ENCODE data around the gene JMJD8.

JMJD8 gene

DNA sequence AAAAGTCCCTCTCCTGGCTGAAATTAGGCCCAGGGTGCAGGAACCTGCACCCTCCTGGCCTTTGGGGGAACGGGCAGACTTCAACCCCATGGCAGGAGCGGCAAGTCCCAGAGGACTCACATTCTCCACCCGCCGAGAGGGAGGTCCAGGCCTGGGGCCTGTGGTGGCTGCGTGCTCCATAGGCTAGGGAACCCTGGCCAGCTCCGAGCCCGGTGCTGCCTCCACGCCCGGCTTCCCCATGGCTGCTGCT lies 42.0 kb upstream of the JMJD8 start:
- TF ChIP-seq, protein P1, sequence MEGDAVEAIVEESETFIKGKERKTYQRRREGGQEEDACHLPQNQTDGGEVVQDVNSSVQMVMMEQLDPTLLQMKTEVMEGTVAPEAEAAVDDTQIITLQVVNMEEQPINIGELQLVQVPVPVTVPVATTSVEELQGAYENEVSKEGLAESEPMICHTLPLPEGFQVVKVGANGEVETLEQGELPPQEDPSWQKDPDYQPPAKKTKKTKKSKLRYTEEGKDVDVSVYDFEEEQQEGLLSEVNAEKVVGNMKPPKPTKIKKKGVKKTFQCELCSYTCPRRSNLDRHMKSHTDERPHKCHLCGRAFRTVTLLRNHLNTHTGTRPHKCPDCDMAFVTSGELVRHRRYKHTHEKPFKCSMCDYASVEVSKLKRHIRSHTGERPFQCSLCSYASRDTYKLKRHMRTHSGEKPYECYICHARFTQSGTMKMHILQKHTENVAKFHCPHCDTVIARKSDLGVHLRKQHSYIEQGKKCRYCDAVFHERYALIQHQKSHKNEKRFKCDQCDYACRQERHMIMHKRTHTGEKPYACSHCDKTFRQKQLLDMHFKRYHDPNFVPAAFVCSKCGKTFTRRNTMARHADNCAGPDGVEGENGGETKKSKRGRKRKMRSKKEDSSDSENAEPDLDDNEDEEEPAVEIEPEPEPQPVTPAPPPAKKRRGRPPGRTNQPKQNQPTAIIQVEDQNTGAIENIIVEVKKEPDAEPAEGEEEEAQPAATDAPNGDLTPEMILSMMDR (conservative IDR thresholded peaks at IDR 0.05; ENCODE audit: control insufficient read depth, insufficient read depth, low read depth, low read length) = no peak
- no peak for DNase-seq (ENCODE audit: low read depth)
- no peak overlapping the region for H3K4me3 ChIP-seq (ENCODE audit: control insufficient read depth, low read depth, low read length)

DNA sequence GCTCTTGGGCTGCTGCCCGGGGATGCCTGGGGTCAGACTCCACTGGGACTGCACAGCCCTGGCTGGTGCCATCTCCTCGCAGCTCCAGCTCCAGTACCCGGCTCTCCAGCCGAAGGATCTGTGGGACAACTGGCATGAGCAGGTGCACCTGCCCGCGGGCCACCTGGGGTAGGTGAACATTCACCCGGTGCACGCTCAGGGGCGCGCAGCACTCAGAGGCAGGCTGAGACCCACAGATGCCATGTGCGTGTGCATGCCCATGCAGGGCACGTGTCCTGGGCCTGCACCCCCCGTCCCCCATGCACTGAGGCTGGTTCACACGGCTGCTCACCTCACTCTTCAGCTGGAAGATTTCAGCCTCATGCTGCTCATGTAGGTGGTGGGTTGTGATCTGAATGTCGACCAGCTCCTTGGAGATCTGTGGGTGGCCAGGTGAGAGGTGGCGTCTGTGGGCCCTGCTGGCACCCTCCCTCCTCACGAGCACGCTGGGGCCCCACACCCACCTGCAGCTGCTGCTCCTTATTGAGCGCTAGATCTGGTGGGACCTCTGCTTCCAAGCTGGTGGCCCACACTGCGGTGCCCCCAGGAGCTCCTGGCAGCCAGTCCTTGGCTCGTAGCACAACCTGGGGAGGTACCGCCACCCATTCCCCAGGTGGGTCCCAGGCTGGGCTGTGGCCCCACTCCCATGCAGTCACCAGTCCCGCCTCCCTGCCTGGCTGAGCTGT lies 41.5 kb upstream of the JMJD8 start:
- no peak for DNase-seq (ENCODE audit: low read depth)
- TF ChIP-seq, protein P1 (conservative IDR thresholded peaks at IDR 0.05; ENCODE audit: control insufficient read depth, insufficient read depth, low read depth, low read length) = no peak
- H3K4me3 ChIP-seq (ENCODE audit: control insufficient read depth, low read depth, low read length) = no peak overlapping the region

DNA sequence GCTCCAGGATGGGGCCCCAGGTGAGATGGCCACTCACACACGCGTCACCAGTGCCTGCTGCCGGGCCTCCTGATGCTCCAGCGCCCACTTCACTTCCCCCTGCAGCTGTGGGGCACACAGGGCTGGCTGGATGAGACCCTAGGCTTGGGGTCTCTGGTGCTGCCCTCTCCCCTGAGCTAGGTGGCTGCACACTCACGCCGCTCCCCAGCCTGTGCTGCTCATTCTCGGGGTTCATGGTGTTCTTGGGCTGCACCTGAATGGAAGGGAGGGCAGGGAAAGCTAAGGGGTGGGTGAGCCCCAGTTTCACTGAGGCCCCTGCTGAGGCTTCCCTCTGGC lies 40.9 kb upstream of the JMJD8 start:
- no peak for DNase-seq (ENCODE audit: low read depth)
- TF ChIP-seq, protein P1 (conservative IDR thresholded peaks at IDR 0.05; ENCODE audit: control insufficient read depth, insufficient read depth, low read depth, low read length) = no peak
- H3K4me3 ChIP-seq (ENCODE audit: control insufficient read depth, low read depth, low read length) = no peak overlapping the region

DNA sequence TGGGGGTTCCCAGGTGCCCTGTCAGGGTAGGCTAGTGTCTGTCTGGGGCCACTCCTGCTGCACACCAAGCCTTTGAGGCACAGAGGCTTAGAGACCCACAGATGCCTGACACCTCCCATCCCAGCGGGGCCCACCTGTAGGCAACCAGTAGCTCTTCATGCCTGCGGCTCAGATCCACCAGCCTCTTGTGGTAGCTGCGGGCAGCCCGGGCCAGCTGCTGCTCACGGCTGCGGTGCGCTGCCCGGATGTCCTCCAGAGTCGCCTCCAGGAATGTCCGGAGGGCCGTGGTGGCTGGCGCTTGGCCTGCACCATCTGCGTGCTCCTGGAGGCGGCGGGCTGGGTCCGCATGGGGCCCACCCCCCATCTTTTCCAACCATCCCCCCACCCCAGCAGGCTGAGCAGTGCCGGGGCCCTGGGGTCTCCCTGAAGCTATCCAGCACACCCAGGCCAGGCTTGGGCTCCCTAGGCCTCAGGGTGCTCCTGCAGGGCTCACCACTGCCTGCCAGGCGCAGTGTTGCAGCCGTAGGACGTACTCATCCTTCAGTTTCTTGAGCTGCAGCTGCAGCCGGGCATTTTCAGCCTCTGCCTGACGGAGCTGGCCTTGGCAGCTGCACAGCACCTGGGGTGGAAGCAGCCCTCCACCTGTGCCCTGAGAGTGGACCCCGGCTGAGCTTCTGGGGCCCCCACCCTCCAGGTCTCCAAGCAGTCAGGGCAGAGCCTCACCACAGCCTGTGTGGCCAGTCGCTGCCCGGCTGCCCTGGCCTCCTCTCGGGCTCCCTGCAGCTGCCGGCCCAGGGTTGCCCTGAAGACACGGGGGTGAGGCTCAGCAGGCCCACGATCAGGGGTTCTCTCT lies 40.3 kb upstream of the JMJD8 start:
- no peak overlapping the region for H3K4me3 ChIP-seq (ENCODE audit: control insufficient read depth, low read depth, low read length)

DNA sequence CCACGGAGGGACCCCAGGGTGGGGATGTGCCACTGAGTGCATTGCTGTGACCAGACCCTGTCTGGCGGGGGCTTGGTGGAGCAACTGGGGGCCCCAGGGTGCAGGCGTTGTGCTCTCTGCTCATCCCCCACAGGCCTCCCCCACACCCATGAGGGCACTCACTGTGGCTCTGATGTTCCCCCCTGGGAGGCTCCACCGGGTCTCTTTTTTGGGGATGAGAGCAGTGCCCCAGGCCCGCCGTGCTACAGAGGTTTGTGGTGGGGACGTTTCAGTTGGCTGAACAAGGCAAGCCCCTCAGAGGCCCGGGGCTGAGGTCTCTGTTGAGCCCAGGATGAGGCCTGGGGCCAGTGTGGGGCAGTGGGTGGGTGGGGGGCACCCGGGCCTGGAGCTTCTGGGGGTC lies 39.6 kb upstream of the JMJD8 start:
- no peak overlapping the region for H3K4me3 ChIP-seq (ENCODE audit: control insufficient read depth, low read depth, low read length)
- DNase-seq (ENCODE audit: low read depth) = no peak
- TF ChIP-seq, protein P1 (conservative IDR thresholded peaks at IDR 0.05; ENCODE audit: control insufficient read depth, insufficient read depth, low read depth, low read length) = no peak

More for the DNA sequence above, 40.3 kb upstream of the JMJD8 start:
- TF ChIP-seq, protein P1 (conservative IDR thresholded peaks at IDR 0.05; ENCODE audit: control insufficient read depth, insufficient read depth, low read depth, low read length) = no peak
- DNase-seq (ENCODE audit: low read depth) = no peak

DNA sequence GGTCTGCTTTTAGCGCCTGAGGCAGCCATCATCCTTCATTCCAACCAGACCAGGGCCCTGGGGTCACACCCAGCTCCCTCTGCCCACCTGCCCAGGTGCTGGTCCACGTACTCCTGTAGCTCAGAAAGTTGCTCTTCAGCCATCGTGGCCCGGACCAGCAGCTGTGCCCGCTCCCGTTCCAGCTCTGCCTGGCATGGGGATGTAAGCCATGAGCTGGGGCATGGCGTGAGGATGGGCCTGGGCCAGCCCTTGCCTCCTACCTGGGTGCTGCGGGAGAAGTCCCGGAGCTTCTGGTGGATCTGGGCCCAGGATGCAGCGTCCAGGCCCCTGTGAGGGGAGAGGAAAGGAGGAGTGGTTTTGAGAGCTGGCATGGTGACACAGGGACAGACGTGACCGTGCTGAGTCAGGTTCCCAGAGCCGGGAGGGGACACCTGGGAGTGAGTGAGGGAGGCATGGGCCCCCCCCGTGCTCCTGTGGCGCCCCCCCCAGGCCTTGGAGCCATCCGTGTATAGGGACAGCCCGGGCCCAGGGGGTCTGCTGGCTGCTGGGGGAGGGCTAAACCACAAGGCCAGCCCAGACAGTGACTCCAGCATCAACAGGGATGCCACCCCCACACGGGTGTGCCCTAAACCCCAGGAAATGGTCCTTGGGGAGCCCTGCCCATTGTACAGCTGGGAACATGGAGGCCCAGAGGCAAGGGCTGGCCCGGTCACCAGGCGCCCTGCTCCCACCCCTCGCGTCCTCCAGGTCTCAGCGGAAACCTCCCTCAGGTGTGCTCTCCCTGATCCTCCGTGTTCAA lies 38.9 kb upstream of the JMJD8 start:
- TF ChIP-seq, protein P1 (conservative IDR thresholded peaks at IDR 0.05; ENCODE audit: control insufficient read depth, insufficient read depth, low read depth, low read length) = no peak
- no peak overlapping the region for H3K4me3 ChIP-seq (ENCODE audit: control insufficient read depth, low read depth, low read length)
- DNase-seq (ENCODE audit: low read depth) = no peak
